Hepatocyte (in vitro differentiated cells): ENCODE results near the gene NOS1AP. TPM values are rescaled to one million over a fixed set of nuclear protein-coding genes. Genes with fewer than 3 reads are reported as not detected.

Source experiments
- DNase-seq: peaks from one replicate; pipeline ENCODE4 v3.0.0-alpha.2; 2016; ENCODE audit warnings: low spot score
- H2AFZ ChIP-seq: fragments of 200-600 bp; sonication (generic); 2 replicates; pipeline ENCODE4 v1.6.0; 2016; ENCODE audit warnings: antibody characterized with exemption, mild to moderate bottlenecking
- H3K27ac ChIP-seq: fragments of 200-600 bp; sonication (generic); 2 replicates; pipeline ENCODE4 v1.5.1; 2016; ENCODE audit warnings: mild to moderate bottlenecking
- H3K27me3 ChIP-seq: fragments of 200-600 bp; sonication (generic); 2 replicates; pipeline ENCODE4 v1.6.1; 2016
- H3K36me3 ChIP-seq: fragments of 200-600 bp; sonication (generic); replicated peaks from 2 replicates; pipeline ENCODE4 v1.5.1; 2016; ENCODE audit warnings: low read depth; ENCODE audit not compliant: insufficient read depth
- H3K4me1 ChIP-seq: fragments of 200-600 bp; sonication (generic); 2 replicates; pipeline ENCODE4 v1.5.1; 2016; ENCODE audit warnings: mild to moderate bottlenecking, moderate library complexity; ENCODE audit not compliant: insufficient read depth
- H3K4me2 ChIP-seq: fragments of 200-600 bp; sonication (generic); 2 replicates; pipeline ENCODE4 v1.6.0; 2016
- H3K4me3 ChIP-seq: fragments of 200-600 bp; sonication (generic); 2 replicates; pipeline ENCODE4 v1.5.1; 2016; ENCODE audit warnings: mild to moderate bottlenecking
- H3K79me2 ChIP-seq: fragments of 200-600 bp; sonication (generic); 2 replicates; pipeline ENCODE4 v1.6.0; 2017; ENCODE audit warnings: mild to moderate bottlenecking
- H3K9me2 ChIP-seq: fragments of 200-600 bp; sonication (generic); replicated peaks from 2 replicates; pipeline ENCODE4 v1.6.0; 2017; ENCODE audit warnings: mild to moderate bottlenecking; ENCODE audit not compliant: insufficient read depth
- H3K9me3 ChIP-seq: fragments of 200-600 bp; sonication (generic); 2 replicates; pipeline ENCODE4 v1.5.1; 2016; ENCODE audit warnings: low read depth, mild to moderate bottlenecking
- H4K20me1 ChIP-seq: fragments of 200-600 bp; sonication (generic); 2 replicates; pipeline ENCODE4 v1.6.0; 2016; ENCODE audit warnings: mild to moderate bottlenecking; ENCODE audit not compliant: insufficient read depth, poor library complexity, severe bottlenecking
- CTCF ChIP-seq: fragments of 200-600 bp; sonication (generic); IDR thresholded peaks from 2 replicates; pipeline ENCODE4 v1.5.1; 2016; ENCODE audit warnings: antibody characterized with exemption, mild to moderate bottlenecking; ENCODE audit not compliant: poor library complexity
- EZH2 ChIP-seq: fragments of 200-600 bp; sonication (generic); IDR thresholded peaks from 2 replicates; pipeline ENCODE4 v1.6.1; 2016; ENCODE audit warnings: antibody characterized with exemption, mild to moderate bottlenecking, borderline replicate concordance
- EZH2phosphoT487 ChIP-seq: fragments of 200-600 bp; sonication (generic); IDR thresholded peaks from one replicate; pipeline ENCODE4 v1.6.1; 2018; ENCODE audit warnings: antibody characterized with exemption, mild to moderate bottlenecking, low read depth, moderate library complexity; ENCODE audit not compliant: unreplicated experiment, severe bottlenecking
- WGBS: methylation state at CpG from one replicate; pipeline ENCODE4 v1.1.6; 2016; ENCODE audit warnings: low lambda C conversion rate; ENCODE audit errors: missing lambda C conversion rate; 5-methylcytosine and 5-hydroxymethylcytosine counted together
- polyA plus RNA-seq: library from polyadenylated mRNA; unstranded; fragments of >200 nt; fragmentation: Nextera tagmentation; extraction: Ambion mirVana; gene quantifications from 2 replicates; pipeline ENCODE4 v1.2.1, GENCODE V29; 2016
- total RNA-seq: library from RNA; depleted of rRNA; stranded (reverse); fragments of >200 nt; gene quantifications from 2 replicates; pipeline ENCODE4 v1.2.3, GENCODE V29; 2014

NOS1AP gene
- total and polyA plus RNA-seq, 2 experiments from 2014 or later = 0.97 to 4.4 TPM

- H3K4me2 ChIP-seq = no peak overlapping the region
- WGBS = 59% methylated on average over 2 of the region's 2 CpGs
- H3K27ac ChIP-seq = no peak overlapping the region
- no peaks in the 10 kb centered on the region for H3K9me2 ChIP-seq
- H2AFZ ChIP-seq = no peak overlapping the region
- no peaks in the 10 kb centered on the region for H3K79me2 ChIP-seq
- H3K9me3 ChIP-seq = no peaks in the 10 kb centered on the region
- H3K36me3 ChIP-seq = no peaks in the 10 kb centered on the region
- no peak for DNase-seq
- H3K4me3 ChIP-seq = no peak overlapping the region
- no peaks in the 10 kb centered on the region for H3K27me3 ChIP-seq
- TF ChIP-seq EZH2phosphoT487 (no peak), CTCF (no peak), EZH2 (no peak)
- H3K4me1 ChIP-seq = peaks cover 8% of the 10 kb centered on the region
- no peaks in the 10 kb centered on the region for H4K20me1 ChIP-seq
These were observed 222.9 kb downstream of the NOS1AP start for GRCh38 chr1:162292422-162292849.

GRCh38 chr1:162293073-162293692 is 223.7 kb downstream of the NOS1AP start:
- Histone ChIP-seq H3K9me2 (no peaks in the 10 kb centered on the region), H3K4me2 (no peak overlapping the region), H2AFZ (no peak overlapping the region), H3K4me3 (no peak overlapping the region), H3K27ac (no peak overlapping the region), H3K4me1 (peaks cover 8% of the 10 kb centered on the region), H3K79me2 (no peaks in the 10 kb centered on the region), H3K36me3 (no peaks in the 10 kb centered on the region), H4K20me1 (no peaks in the 10 kb centered on the region), H3K9me3 (no peaks in the 10 kb centered on the region), H3K27me3 (no peaks in the 10 kb centered on the region)
- no peak for DNase-seq
- no peak for TF ChIP-seq CTCF
- TF ChIP-seq EZH2 = no peak
- no peak for TF ChIP-seq EZH2phosphoT487
- 85% methylated on average over 5 of the region's 5 CpGs for WGBS

GRCh38 chr1:162294015-162294414 is 224.5 kb downstream of the NOS1AP start:
- Histone ChIP-seq H3K27ac (no peak overlapping the region), H3K4me2 (no peak overlapping the region), H2AFZ (no peak overlapping the region), H4K20me1 (no peaks in the 10 kb centered on the region), H3K4me3 (no peak overlapping the region), H3K27me3 (no peaks in the 10 kb centered on the region), H3K9me2 (no peaks in the 10 kb centered on the region), H3K9me3 (no peaks in the 10 kb centered on the region), H3K4me1 (peaks cover 8% of the 10 kb centered on the region), H3K36me3 (no peaks in the 10 kb centered on the region), H3K79me2 (no peaks in the 10 kb centered on the region)
- TF ChIP-seq EZH2phosphoT487 (no peak), CTCF (no peak), EZH2 (no peak)
- 95% methylated on average over 3 of the region's 3 CpGs for WGBS
- no peak for DNase-seq
